ENCODE results near the gene ANGPTL8. TPM values are rescaled to one million over a fixed set of nuclear protein-coding genes. Genes with fewer than 3 reads are reported as not detected.

ANGPTL8 gene
- total and polyA plus RNA-seq, 2 of the 13 experiments (the other 11 are each of a cell fraction or from before 2014, with no cell fraction given): 27.3 to 243 TPM

DNA sequence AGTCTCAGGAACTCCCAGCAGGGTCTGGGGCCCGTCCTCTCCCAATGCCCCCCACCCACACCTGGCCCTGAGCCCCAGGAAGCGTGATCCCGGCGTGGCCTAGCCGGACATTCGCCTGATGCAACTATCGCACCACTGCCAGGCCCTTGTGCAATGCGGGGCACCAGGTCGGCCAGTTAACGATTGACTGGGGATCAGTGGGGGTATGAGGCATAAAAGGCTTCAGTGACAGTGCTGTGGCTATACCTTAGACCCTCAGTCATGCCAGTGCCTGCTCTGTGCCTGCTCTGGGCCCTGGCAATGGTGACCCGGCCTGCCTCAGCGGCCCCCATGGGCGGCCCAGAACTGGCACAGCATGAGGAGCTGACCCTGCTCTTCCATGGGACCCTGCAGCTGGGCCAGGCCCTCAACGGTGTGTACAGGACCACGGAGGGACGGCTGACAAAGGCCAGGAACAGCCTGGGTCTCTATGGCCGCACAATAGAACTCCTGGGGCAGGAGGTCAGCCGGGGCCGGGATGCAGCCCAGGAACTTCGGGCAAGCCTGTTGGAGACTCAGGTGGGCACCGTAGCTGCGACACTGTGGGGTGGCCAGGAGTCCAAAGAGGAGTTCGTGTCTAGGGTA is at the start of gene ANGPTL8 (continued):
- TF ChIP-seq, protein P1, sequence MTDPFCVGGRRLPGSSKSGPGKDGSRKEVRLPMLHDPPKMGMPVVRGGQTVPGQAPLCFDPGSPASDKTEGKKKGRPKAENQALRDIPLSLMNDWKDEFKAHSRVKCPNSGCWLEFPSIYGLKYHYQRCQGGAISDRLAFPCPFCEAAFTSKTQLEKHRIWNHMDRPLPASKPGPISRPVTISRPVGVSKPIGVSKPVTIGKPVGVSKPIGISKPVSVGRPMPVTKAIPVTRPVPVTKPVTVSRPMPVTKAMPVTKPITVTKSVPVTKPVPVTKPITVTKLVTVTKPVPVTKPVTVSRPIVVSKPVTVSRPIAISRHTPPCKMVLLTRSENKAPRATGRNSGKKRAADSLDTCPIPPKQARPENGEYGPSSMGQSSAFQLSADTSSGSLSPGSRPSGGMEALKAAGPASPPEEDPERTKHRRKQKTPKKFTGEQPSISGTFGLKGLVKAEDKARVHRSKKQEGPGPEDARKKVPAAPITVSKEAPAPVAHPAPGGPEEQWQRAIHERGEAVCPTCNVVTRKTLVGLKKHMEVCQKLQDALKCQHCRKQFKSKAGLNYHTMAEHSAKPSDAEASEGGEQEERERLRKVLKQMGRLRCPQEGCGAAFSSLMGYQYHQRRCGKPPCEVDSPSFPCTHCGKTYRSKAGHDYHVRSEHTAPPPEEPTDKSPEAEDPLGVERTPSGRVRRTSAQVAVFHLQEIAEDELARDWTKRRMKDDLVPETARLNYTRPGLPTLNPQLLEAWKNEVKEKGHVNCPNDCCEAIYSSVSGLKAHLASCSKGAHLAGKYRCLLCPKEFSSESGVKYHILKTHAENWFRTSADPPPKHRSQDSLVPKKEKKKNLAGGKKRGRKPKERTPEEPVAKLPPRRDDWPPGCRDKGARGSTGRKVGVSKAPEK (CRISPR knock-in tag; IDR thresholded peaks at IDR 0.05; ENCODE audit: borderline replicate concordance): 0 out of 2 replicates have a peak, but pooled peaks have one; percentile 45
- peak; percentile 92 for TF ChIP-seq ELF3 (CRISPR knock-in tag; IDR thresholded peaks at IDR 0.05)
- TF ChIP-seq, protein P2, sequence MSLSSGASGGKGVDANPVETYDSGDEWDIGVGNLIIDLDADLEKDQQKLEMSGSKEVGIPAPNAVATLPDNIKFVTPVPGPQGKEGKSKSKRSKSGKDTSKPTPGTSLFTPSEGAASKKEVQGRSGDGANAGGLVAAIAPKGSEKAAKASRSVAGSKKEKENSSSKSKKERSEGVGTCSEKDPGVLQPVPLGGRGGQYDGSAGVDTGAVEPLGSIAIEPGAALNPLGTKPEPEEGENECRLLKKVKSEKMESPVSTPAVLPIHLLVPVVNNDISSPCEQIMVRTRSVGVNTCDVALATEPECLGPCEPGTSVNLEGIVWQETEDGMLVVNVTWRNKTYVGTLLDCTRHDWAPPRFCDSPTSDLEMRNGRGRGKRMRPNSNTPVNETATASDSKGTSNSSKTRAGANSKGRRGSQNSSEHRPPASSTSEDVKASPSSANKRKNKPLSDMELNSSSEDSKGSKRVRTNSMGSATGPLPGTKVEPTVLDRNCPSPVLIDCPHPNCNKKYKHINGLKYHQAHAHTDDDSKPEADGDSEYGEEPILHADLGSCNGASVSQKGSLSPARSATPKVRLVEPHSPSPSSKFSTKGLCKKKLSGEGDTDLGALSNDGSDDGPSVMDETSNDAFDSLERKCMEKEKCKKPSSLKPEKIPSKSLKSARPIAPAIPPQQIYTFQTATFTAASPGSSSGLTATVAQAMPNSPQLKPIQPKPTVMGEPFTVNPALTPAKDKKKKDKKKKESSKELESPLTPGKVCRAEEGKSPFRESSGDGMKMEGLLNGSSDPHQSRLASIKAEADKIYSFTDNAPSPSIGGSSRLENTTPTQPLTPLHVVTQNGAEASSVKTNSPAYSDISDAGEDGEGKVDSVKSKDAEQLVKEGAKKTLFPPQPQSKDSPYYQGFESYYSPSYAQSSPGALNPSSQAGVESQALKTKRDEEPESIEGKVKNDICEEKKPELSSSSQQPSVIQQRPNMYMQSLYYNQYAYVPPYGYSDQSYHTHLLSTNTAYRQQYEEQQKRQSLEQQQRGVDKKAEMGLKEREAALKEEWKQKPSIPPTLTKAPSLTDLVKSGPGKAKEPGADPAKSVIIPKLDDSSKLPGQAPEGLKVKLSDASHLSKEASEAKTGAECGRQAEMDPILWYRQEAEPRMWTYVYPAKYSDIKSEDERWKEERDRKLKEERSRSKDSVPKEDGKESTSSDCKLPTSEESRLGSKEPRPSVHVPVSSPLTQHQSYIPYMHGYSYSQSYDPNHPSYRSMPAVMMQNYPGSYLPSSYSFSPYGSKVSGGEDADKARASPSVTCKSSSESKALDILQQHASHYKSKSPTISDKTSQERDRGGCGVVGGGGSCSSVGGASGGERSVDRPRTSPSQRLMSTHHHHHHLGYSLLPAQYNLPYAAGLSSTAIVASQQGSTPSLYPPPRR (CRISPR knock-in tag; IDR thresholded peaks at IDR 0.05; ENCODE audit: borderline replicate concordance): peak; percentile 96
- TF ChIP-seq, protein P3, sequence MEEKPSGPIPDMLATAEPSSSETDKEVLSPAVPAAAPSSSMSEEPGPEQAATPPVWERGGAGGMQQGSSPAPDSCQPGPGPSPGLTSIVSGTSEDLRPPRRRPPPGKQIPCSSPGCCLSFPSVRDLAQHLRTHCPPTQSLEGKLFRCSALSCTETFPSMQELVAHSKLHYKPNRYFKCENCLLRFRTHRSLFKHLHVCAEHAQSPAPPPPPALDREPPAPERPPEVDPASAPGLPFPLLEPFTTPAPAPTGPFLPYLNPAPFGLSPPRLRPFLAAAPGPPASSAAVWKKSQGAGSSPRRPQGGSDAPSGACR (CRISPR knock-in tag; IDR thresholded peaks at IDR 0.05): peak; percentile 94
- TF ChIP-seq SETDB1 (CRISPR knock-in tag; IDR thresholded peaks at IDR 0.05; ENCODE audit: borderline replicate concordance): no peak
- TF ChIP-seq, protein P4, sequence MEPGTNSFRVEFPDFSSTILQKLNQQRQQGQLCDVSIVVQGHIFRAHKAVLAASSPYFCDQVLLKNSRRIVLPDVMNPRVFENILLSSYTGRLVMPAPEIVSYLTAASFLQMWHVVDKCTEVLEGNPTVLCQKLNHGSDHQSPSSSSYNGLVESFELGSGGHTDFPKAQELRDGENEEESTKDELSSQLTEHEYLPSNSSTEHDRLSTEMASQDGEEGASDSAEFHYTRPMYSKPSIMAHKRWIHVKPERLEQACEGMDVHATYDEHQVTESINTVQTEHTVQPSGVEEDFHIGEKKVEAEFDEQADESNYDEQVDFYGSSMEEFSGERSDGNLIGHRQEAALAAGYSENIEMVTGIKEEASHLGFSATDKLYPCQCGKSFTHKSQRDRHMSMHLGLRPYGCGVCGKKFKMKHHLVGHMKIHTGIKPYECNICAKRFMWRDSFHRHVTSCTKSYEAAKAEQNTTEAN (CRISPR knock-in tag; conservative IDR thresholded peaks at IDR 0.05): peak; percentile 81; the same call in 1 of the 2 replicates
- peak; percentile 94 for TF ChIP-seq ZSCAN21 (CRISPR knock-in tag; IDR thresholded peaks at IDR 0.05; ENCODE audit: borderline replicate concordance)
- no peak for TF ChIP-seq U2AF2 (IDR thresholded peaks at IDR 0.05; ENCODE audit: low read depth, low read length)
- TF ChIP-seq ZFP36L2 (CRISPR knock-in tag; IDR thresholded peaks at IDR 0.05): no peak; the same call in 1 of the 2 replicates
- TF ChIP-seq, protein P5, sequence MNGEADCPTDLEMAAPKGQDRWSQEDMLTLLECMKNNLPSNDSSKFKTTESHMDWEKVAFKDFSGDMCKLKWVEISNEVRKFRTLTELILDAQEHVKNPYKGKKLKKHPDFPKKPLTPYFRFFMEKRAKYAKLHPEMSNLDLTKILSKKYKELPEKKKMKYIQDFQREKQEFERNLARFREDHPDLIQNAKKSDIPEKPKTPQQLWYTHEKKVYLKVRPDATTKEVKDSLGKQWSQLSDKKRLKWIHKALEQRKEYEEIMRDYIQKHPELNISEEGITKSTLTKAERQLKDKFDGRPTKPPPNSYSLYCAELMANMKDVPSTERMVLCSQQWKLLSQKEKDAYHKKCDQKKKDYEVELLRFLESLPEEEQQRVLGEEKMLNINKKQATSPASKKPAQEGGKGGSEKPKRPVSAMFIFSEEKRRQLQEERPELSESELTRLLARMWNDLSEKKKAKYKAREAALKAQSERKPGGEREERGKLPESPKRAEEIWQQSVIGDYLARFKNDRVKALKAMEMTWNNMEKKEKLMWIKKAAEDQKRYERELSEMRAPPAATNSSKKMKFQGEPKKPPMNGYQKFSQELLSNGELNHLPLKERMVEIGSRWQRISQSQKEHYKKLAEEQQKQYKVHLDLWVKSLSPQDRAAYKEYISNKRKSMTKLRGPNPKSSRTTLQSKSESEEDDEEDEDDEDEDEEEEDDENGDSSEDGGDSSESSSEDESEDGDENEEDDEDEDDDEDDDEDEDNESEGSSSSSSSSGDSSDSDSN (CRISPR knock-in tag; IDR thresholded peaks at IDR 0.05): peak; percentile 87
- TF ChIP-seq TBP (CRISPR knock-in tag; IDR thresholded peaks at IDR 0.05): no peak
- peak; percentile 37; the same call in 1 of the 2 replicates for TF ChIP-seq ZNF460 (CRISPR knock-in tag; IDR thresholded peaks at IDR 0.05; ENCODE audit: borderline replicate concordance)
- TF ChIP-seq NONO (IDR thresholded peaks at IDR 0.05): no peak
- peak; percentile 97 for TF ChIP-seq NONO (CRISPR knock-in tag; conservative IDR thresholded peaks at IDR 0.05)
- TF ChIP-seq ZNF30 (CRISPR knock-in tag; IDR thresholded peaks at IDR 0.05): 0 out of 2 replicates have a peak, but pooled peaks have one; percentile 65
- peak; percentile 88 for TF ChIP-seq BCL6 (CRISPR knock-in tag; IDR thresholded peaks at IDR 0.05)
- no peak for TF ChIP-seq ATAD3A (CRISPR knock-in tag; IDR thresholded peaks at IDR 0.05)

Data from HepG2 (cell line).